GM12872 (cell line): ENCODE measurements around the gene SEMA3B.

Source experiments
- TF ChIP-seq, protein P1 (sequence below): IDR thresholded peaks from 3 replicates; pipeline ENCODE4 v1.5.1; 2011; ENCODE audit warnings: low read depth, mild to moderate bottlenecking, low read length, moderate library complexity; ENCODE audit not compliant: insufficient read depth

Gene SEMA3B

DNA sequence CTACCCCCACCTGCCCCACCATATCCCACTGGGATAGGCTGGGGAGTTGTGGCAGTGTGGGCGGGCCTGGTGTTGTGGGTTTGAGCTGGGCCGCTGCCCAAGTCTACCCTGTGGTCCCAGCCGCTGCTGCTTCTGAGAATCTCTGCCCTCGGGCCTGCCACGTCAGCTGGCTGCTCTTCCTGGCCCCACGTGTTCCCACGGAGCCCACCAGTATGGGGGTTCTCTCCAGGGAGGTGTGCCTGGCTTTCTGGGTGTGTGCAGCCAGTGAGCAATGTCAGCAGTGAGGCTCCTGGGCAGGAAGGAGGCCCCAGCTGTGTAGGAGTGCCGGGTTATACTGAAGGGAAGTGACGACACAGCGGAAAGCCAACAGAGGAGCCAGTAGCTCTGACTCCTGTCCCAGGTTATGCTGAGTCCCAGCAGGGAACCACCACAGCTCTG is 22.4 kb upstream of the SEMA3B start:
- TF ChIP-seq, protein P1, sequence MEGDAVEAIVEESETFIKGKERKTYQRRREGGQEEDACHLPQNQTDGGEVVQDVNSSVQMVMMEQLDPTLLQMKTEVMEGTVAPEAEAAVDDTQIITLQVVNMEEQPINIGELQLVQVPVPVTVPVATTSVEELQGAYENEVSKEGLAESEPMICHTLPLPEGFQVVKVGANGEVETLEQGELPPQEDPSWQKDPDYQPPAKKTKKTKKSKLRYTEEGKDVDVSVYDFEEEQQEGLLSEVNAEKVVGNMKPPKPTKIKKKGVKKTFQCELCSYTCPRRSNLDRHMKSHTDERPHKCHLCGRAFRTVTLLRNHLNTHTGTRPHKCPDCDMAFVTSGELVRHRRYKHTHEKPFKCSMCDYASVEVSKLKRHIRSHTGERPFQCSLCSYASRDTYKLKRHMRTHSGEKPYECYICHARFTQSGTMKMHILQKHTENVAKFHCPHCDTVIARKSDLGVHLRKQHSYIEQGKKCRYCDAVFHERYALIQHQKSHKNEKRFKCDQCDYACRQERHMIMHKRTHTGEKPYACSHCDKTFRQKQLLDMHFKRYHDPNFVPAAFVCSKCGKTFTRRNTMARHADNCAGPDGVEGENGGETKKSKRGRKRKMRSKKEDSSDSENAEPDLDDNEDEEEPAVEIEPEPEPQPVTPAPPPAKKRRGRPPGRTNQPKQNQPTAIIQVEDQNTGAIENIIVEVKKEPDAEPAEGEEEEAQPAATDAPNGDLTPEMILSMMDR = no peak

DNA sequence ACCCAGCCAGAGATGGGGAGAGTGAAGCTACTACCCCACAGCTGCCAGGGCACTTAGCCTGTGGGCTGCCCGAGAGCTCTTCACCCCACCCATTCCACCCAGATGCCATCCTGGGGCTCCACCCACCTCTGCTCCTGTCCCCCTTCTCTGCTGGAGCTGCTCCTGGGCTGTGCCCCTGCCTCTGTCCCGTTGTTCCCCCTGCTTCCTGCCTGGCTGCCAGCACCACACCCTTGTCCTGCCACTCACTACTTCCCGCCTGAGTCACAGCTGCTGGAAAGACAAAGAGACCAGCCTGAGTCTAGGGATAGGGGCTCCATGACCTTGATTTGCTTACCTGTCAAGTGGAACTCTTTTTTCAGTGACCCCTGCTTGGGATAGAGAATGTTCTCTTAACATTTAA is 20.6 kb upstream of the SEMA3B start:
- TF ChIP-seq, protein P1 = no peak

DNA sequence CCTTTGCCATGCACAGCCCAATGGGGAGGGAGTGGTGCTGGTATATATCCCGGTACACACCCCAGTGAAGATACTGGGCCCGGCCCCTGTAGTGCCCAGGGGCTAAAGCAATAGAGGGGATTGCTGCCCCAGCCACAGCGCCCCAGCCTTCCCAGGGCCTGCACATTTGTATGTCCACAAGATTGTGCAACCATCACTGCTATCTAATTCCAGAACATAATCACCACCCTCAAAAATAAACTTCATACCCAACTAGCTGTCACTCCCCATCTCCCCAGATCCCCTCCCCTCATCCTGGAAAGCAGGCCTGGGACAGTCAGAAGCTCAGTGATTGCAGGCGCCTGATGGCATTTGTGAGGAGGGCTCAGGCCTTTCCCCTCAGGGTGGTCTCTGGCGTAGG is 19.5 kb upstream of the SEMA3B start:
- TF ChIP-seq, protein P1 = no peak

DNA sequence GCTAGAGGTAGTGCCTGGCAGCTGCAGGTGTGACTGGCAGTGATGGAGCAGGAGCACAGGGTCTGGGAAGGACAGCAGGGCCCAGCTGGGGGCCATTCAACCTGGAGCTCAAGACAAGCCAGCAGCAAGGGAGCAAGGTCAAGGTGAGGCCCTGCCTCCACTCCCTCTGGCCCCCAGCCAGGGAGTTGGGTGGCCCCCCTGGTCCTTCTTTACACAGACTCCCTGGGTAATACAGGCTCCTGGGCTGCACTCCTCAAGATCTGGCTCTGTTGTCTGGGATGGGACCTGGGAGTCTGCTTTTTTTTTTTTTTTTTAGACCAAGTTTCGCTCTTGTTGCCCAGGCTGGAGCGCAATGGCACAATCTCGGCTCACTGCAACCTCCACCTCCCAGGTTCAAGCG is 18.4 kb upstream of the SEMA3B start:
- TF ChIP-seq, protein P1 = no peak

DNA sequence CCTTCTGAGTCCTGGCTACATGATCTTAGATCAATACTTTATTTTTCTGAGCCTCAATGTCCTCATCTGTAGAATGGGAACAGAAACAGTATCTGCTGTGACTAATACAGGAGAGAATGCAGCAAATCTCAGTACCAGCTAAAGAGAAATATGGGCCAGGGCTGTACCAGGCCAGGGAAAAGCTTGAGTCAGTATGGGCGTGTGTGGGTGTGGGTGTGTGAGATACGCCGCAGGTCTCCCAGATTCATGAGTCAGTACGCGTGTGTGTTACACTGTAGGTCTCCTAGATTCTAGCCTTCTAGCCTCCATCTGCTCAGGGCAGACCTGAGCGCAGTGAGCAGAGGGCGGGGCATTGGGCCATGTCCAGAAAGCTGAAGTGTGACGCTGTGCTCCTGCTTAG is 17.7 kb upstream of the SEMA3B start:
- TF ChIP-seq, protein P1 = no peak

DNA sequence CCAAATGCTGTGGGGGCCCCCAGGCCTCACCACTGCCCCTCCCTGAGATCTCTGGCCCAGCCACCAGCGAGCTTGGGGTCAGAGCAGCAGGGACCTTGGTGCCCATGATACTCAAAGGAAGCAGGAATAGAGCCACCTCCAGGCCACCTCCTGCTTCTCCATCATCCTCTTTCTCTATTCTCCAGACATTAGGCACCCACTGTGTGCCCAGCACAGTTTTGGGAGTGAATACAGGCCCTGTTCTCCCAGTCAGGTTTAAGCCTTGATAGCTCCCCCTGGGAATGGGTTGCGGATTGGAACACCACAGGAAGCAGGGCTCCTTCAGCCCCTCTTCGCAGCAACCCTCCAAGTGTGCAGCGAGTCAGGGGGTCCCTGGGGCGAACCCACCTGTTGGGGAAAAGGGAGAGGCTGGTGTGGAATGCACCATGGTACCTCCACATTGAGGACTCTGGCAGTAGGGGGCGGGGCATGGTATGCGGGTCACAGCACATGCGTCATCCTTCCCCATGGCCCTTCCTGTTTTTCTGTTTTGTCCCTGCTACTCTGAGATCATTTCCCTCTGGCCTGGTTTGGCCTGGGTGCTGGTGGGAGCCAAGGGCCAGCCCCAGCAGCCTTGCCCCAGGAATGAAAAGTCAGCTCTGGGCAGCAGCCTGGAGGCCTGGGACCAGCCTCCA is 14.2 kb upstream of the SEMA3B start:
- TF ChIP-seq, protein P1 = no peak

DNA sequence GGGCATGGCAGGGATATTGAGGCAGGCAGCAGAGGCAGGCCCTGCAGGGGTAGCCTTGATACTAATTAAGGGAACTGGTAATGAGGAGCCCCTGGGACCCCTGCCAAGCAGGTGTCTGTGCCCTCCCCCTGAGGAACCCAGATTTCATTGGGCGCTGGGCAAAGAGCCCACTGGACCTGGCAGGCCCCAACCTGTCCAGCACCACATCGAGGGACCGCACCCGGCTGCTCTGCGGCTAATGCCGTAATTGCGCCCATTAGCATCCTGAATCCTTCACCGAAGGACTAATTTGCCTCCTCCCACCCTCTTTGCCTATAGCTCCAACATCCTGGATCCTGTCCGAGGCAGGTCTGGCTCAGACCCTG is 13.7 kb upstream of the SEMA3B start:
- TF ChIP-seq, protein P1 = no peak
